ENCODE results near the gene TMEM39B.
"Not testable (repeated sequence)": the region's sequence is repeated elsewhere in the genome, so short reads cannot be mapped to it uniquely, and the experiment has no call there.

TMEM39B gene

DNA sequence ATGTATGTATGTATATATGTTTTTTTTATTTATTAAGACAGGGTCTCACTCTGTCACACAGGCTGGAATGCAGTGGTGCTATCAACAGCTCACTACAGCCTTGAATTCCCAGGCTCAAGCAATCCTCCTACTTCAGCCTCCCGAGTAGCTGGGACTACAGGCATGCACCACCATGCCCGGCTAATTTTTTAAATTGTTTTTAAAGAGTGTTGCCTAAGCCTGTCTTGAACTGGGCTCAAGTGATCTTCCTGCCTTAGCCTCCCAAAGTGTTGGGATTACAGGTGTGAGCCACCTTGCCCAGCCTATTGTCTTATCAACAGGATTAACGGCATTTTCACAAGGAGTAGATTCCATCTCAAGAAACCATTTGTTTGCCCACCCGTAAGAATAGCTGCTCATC lies 40.7 kb downstream of the TMEM39B start:
- DNase-seq = not testable (repeated sequence)

GRCh38 chr1:32114420-32114819 lies 41.7 kb downstream of the TMEM39B start:
- no peak for DNase-seq

DNA sequence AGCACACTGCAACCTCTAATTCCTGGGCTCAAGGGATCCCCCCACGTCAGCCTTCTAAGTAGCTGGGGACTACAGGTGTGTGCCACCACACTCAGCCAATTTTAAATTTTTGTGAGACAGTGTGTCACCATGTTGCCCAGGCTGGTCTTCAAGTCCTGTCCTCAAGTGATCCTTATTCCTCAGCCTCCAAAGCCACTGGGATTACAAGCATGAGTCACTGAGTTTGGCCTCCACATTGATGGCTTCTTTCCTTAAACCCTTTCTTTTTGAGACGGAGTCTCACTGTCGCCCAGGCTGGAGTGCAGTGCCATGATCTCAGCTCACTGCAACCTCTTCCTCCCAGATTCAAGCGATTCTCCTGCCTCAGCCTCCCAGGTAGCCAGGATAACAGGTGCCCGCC lies 42.8 kb downstream of the TMEM39B start:
- DNase-seq = peak; percentile 52

GRCh38 chr1:32116531-32116930 lies 43.8 kb downstream of the TMEM39B start:
- DNase-seq = no peak

GRCh38 chr1:32122151-32122550 lies 49.4 kb downstream of the TMEM39B start:
- DNase-seq = no peak

GRCh38 chr1:32123361-32123760 lies 50.6 kb downstream of the TMEM39B start:
- DNase-seq = not testable (repeated sequence)

DNA sequence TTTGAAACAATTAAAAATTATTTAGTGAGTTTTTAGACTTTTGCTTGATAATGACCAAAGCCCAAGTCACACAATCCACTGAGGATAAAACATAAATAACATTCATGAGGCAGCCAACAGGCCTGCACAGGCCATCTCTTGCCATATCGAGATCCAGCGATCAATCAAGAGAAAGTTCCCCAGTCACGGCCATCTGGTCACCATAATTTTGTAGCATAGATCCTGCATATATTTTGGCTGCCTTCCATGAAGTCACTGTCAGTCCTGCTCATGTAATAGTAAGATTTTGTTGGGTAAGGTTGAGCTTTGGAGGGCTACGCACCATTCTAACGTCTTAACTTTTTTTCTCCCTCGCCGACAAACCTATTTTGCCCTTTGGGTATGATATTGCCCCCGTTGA lies 52.6 kb downstream of the TMEM39B start:
- DNase-seq = no peak

GRCh38 chr1:32126770-32127169 lies 54.0 kb downstream of the TMEM39B start:
- no peak for DNase-seq

DNA sequence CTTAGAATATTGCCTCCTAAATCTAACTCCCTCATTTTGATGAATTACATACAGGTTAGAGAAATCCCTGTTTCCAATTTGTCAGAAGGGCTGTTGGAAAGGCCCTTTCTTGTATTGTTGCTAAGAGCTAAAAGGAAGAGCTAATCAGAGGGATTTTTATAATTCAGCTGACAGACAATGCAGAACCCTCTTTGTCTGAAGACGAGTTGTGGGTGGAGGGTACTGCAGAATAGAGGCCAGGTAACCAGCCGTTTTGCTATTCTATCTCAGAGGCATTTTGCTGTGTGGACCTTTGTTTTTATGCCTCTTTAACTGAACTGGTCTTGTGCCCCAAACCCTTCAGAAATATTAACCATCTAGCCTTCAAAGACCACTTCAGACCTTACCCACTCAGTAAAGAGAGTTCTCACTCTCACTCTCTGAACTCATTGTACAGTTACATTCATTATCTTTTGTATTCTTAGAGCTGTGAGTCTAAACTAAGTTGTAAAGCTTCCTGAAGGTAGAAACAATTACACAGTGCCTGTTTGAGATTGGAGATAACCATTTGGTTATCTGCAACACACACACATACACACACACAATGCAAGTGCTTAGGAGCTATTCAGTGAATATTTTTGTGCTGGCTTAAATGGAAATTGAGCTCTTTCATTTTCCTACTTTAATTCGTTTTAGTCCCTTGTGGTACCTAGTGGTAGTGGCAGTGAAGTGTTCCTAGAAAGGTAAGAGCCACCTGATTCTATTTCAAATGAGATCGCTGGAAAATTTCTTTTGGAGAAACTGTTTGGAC lies 54.9 kb downstream of the TMEM39B start:
- no peak for DNase-seq

DNA sequence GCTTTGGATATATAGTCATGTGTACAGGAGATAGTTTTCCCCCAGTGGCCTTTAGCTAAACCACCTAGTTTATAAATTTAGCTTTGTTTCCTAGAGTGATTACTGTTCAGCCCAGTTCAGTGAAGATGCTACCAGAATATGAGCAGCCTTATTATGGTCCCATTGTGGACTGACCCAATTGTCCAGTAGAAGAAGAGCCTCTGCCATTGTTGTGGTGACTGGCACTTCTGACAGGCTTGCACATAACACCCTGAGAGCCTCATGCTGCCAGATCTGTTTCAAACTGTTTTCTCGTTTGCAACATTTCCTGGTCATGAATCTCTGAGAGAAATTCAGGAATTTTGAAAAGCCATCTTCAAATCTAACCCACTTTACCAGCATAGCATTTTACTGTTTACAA lies 55.7 kb downstream of the TMEM39B start:
- no peak for DNase-seq

GRCh38 chr1:32128964-32129363 lies 56.2 kb downstream of the TMEM39B start:
- DNase-seq = no peak

DNA sequence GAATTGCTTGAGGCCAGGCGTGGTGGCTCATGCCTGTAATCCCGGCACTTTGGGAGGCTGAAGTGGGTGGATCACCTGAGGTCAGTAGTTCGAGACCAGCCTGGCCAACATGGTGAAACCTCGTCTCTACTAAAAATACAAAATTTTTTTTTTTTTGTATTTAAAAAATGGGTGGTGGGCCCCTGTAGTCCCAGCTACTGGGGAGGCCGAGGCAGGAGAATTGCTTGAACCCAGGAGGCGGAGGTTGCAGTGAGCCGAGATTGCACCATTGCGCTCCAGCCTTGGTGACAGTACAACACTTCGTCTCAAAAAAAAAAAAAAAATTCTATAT lies 61.2 kb downstream of the TMEM39B start:
- DNase-seq = not testable (repeated sequence)

- DNase-seq = no peak
Measured at GRCh38 chr1:32137111-32137510, 64.4 kb downstream of the TMEM39B start.

DNA sequence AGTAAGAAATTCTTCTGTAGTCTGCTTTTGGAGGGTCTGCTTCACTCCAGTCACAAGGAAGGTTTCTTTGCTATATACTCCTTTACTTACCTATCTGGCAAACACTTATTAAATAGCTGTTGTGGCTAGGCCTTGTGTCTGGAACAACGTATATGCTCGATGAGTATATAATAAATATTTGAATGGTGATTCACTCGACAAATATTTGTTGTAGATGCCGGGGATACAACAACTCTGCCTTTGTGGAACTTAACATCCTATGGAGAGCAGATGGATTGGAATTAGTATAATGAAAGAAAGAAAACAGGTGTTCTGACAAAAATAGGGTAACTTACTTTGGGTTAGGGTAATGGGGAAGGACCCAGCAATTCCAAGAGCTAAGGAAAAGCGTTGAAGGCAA lies 66.2 kb downstream of the TMEM39B start:
- DNase-seq = peak; percentile 61

DNA sequence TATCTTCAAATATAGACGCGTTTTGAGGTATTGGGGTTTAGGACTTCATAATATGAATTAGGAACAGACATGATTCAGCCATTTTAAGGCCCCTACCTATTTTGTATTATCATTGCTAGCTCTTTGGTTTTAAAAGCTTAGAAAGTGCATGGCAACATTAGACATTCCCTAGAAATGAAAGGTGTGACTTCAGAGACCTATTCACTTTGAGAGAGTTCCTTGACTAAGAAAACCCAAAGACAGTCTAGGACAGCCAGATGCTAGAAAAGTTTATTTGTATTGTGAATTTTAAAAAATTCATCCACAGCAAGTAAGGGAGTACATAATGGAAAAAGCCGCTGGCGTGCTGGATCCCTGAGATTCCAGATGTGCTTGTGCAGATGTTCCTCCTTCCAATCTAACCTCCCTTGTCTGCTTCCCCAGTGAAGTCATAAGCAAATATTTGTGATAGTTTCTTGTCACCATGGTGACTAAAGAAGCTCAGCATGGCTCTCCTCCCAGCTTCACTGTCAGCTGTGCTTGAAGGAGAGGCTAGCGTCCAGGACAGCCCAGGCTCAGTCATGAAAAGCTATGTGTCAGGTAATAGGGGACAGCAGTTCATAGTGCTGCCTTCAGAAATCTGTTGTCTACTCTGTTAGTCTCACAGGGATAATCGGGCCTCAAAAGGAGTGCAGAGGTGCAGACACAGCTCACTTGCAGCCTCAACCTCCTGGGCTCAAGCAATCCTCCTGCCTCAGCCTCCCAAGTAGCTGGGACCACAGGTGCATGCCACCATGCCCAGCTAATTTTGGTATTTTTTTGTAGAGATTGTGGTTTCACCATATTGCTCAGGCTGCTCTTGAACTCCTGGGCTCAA lies 69.9 kb downstream of the TMEM39B start:
- DNase-seq = peak; percentile 86

GRCh38 chr1:32143302-32143695 lies 70.6 kb downstream of the TMEM39B start:
- DNase-seq = not testable (repeated sequence)

GRCh38 chr1:32144033-32144432 lies 71.3 kb downstream of the TMEM39B start:
- no peak for DNase-seq

GRCh38 chr1:32147799-32148198 lies 75.1 kb downstream of the TMEM39B start:
- not testable (repeated sequence) for DNase-seq

GRCh38 chr1:32150847-32151246 lies 78.1 kb downstream of the TMEM39B start:
- peak; percentile 9 for DNase-seq

DNA sequence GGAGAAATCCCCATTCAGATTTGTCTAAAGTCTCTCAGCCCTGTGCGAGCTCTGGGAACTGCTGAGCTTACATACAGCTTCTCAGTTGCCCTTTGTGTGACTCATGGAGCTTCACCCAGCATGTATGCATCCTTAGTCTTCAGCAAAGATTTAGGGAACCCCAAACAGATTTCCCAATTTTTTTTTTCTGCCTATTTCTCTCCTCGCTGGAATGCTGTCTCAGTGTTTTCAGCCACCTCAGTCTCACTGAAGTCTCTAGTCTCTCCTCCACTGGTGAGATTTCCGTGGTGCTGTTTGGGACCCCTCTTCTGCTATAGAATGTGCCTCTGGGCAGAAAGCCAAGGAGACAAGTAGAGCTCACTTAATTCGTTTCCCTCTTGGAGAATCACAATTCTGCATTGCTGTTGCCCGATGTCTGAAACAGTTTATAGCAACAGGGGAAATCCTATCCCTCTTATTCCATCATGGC lies 78.6 kb downstream of the TMEM39B start:
- peak; percentile 78 for DNase-seq
